Small intestine (tissue), 7 donors: ENCODE measurements around the gene ZNF219. TPM values are rescaled to one million over a fixed set of nuclear protein-coding genes. Genes with fewer than 3 reads are reported as not detected.

Experiments used
- DNase-seq, 2 donors: peaks; one replicate each; pipeline versions ENCODE4 v3.0.0 to v3.0.0-alpha.2; 2013
- FAIRE-seq: peaks from 2 replicates; lab custom pipeline; 2012; peaks lifted over from hg19 to GRCh38; lab: Jason Lieb, UNC
- H3K27ac ChIP-seq, 3 donors: one replicate each; pipeline ENCODE4 v1.5.1; 2013; ENCODE audit warnings: low read length in 2 of 3, mild to moderate bottlenecking in 2 of 3, control low read depth in 1 of 3, inconsistent platforms in 1 of 3, low read depth in 1 of 3, moderate library complexity in 1 of 3
- H3K27me3 ChIP-seq, 3 donors: one replicate each; pipeline ENCODE4 v1.6.1; 2013; ENCODE audit warnings: low read length in 3 of 3, inconsistent platforms in 1 of 3; ENCODE audit not compliant: control insufficient read depth in 3 of 3, insufficient read depth in 3 of 3
- H3K36me3 ChIP-seq, 3 donors: one replicate each; pipeline ENCODE4 v1.6.1; 2013; ENCODE audit warnings: low read length in 3 of 3, inconsistent platforms in 1 of 3, low read depth in 1 of 3, mild to moderate bottlenecking in 1 of 3, moderate library complexity in 1 of 3; ENCODE audit not compliant: control insufficient read depth in 3 of 3, insufficient read depth in 2 of 3
- H3K4me1 ChIP-seq, 3 donors: one replicate each; pipeline ENCODE4 v1.6.1; 2013; ENCODE audit warnings: low read length in 2 of 3, inconsistent platforms in 1 of 3, low read depth in 1 of 3, mild to moderate bottlenecking in 1 of 3, moderate library complexity in 1 of 3; ENCODE audit not compliant: control insufficient read depth in 3 of 3, insufficient read depth in 2 of 3
- H3K4me3 ChIP-seq, 3 donors: one replicate each; pipeline ENCODE4 v1.5.1; 2013; ENCODE audit warnings: low read length in 3 of 3, control low read depth in 1 of 3, inconsistent platforms in 1 of 3, low read depth in 1 of 3, mild to moderate bottlenecking in 1 of 3, moderate library complexity in 1 of 3
- H3K9me3 ChIP-seq, 2 donors: one replicate each; pipeline ENCODE4 v1.6.1; 2013; ENCODE audit warnings: low read depth in 1 of 2, low read length in 1 of 2; ENCODE audit not compliant: control insufficient read depth in 2 of 2, insufficient read depth in 1 of 2
- WGBS, 3 donors: extraction: QIAGEN DNeasy Blood & Tissue Kit; methylation state at CpG; one replicate each; pipeline ENCODE4 v1.1.7; 2013; 5-methylcytosine and 5-hydroxymethylcytosine counted together
- polyA plus RNA-seq, 4 donors: library from polyadenylated mRNA; stranded (reverse) in 3 of 4; unstranded in 1 of 4; fragments of 200-250 nt in 3 of 4; fragments of 120-200 nt in 1 of 4; gene quantifications; one replicate each; pipeline versions ENCODE4 v1.2.1 to v1.2.3, GENCODE V29; 2013
- donor health status: healthy with polysubstance abuse.
- donor health status: control.
- donor health status: control.
- donor health status: Bipolar disorder and iron deficiency.
- donor health status: healthy.

Gene ZNF219
- polyA plus RNA-seq, 4 donors: 42.4 to 69.8 (median 59.6) TPM

DNA sequence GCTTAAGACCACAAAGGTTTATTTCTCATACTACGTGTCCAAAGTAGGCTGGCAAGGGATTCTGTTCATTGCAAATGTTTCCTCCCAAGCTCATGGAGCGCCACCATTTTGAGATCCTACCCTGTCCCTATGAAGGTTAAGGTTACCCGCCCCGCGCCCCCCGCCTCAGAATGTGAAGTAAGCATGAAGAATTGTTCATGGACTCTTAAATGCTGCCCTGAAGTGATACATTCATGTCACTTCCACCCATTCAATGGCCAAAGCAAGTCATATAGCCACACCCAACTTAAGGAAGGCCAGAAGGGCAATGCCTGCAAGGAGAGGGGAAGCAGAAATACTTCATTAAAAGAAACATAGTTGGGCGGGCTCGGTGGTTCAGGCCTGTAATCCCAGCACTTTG is 6.6 kb upstream of the ZNF219 start:
- peaks cover 0 to 3% (median 0%) of the 10 kb centered on the region in 3 donors for H3K36me3 ChIP-seq
- DNase-seq (peak; percentile 15 to 55), FAIRE-seq (no peak)
- WGBS, 3 donors: 74 to 78% (median 77%) methylated on average over 8 of the region's 8 CpGs
- H3K4me3 ChIP-seq: no peak overlapping the region
- peak overlapping the region; percentile 98 to 99 (median 98) for H3K27ac ChIP-seq
- H3K4me1 ChIP-seq: peaks cover 4 to 65% (median 6%) of the 10 kb centered on the region in 3 donors
- no peaks in the 10 kb centered on the region for H3K27me3 ChIP-seq
- no peaks in the 10 kb centered on the region for H3K9me3 ChIP-seq

GRCh38 chr14:21104448-21105060 is 6.1 kb upstream of the ZNF219 start:
- DNase-seq: peak; percentile 89 to 94
- peak overlapping the region; percentile 98 to 99 (median 98) for H3K27ac ChIP-seq
- peaks cover 0 to 3% (median 0%) of the 10 kb centered on the region in 3 donors for H3K36me3 ChIP-seq
- WGBS, 3 donors: 3 to 6% (median 3%) methylated on average over 8 of the region's 8 CpGs
- H3K4me1 ChIP-seq: peaks cover 4 to 67% (median 6%) of the 10 kb centered on the region in 3 donors
- no peaks in the 10 kb centered on the region for H3K27me3 ChIP-seq
- FAIRE-seq: no peak
- no peaks in the 10 kb centered on the region for H3K9me3 ChIP-seq
- H3K4me3 ChIP-seq: peak overlapping the region; percentile 17 to 70 (median 63)

GRCh38 chr14:21103710-21104447 is 5.4 kb upstream of the ZNF219 start:
- H3K4me1 ChIP-seq: peaks cover 4 to 72% (median 6%) of the 10 kb centered on the region in 3 donors
- WGBS, 3 donors: 0% methylated on average over 55 to 62 of the region's 62 CpGs
- no peaks in the 10 kb centered on the region for H3K9me3 ChIP-seq
- peaks cover 0 to 3% (median 0%) of the 10 kb centered on the region in 3 donors for H3K36me3 ChIP-seq
- H3K27ac ChIP-seq: peak overlapping the region; percentile 98 to 99 (median 98)
- no peak for FAIRE-seq
- peak overlapping the region; percentile 17 to 70 (median 63) for H3K4me3 ChIP-seq
- DNase-seq: peak; percentile 98 to 99
- no peaks in the 10 kb centered on the region for H3K27me3 ChIP-seq

GRCh38 chr14:21103411-21103709 is 4.9 kb upstream of the ZNF219 start:
- Histone ChIP-seq H3K27me3 (no peaks in the 10 kb centered on the region), H3K9me3 (no peaks in the 10 kb centered on the region), H3K4me1 (peaks cover 4 to 72% (median 6%) of the 10 kb centered on the region in 3 donors), H3K4me3 (peak overlapping the region in 2 of 3 donors; percentile 63 to 70), H3K36me3 (peaks cover 0 to 3% (median 0%) of the 10 kb centered on the region in 3 donors), H3K27ac (peak overlapping the region; percentile 98 to 99 (median 98))
- DNase-seq (no peak), FAIRE-seq (no peak)
- 0% methylated on average over 9 of the region's 9 CpGs for WGBS, 3 donors

GRCh38 chr14:21102521-21103410 is 4.3 kb upstream of the ZNF219 start:
- peak; percentile 72 to 80 for DNase-seq
- peaks cover 4 to 72% (median 6%) of the 10 kb centered on the region in 3 donors for H3K4me1 ChIP-seq
- peak overlapping the region in 2 of 3 donors; percentile 63 to 70 for H3K4me3 ChIP-seq
- FAIRE-seq: no peak
- H3K27ac ChIP-seq: peak overlapping the region; percentile 98 to 99 (median 98)
- H3K27me3 ChIP-seq: no peaks in the 10 kb centered on the region
- no peaks in the 10 kb centered on the region for H3K9me3 ChIP-seq
- H3K36me3 ChIP-seq: peaks cover 0 to 3% (median 0%) of the 10 kb centered on the region in 3 donors
- 6 to 17% (median 17%) methylated on average over 9 of the region's 9 CpGs for WGBS, 3 donors

DNA sequence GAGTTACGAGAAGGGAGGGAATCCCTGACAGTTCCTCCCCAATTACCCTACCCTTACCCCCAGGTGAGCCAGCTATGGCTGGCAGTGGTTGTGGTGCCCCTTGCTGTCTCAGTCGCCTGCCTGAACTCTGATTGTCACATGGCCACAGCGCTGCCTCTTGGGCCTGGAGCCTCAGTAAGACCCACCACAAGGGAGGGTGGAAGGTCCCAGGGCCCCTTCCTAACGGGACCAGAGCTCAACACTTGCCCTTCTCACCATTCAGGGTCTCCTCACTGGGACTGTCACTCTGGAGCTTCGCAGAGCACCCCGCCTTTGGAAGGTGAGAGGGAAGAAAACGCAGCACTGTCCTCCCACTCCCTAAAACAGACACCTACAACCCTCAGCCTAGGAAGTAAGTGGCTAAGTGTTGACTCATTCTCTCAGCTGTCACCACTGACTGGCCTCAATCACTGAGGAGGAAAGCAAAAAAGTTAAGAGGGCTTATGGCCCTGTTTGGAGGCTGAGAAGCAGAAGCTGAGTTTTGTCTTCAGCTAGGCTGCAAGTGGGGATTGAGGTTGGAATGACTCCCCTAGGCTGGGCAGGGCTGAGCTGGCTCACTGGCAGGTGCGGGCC is 3.5 kb upstream of the ZNF219 start:
- Histone ChIP-seq H3K27me3 (no peaks in the 10 kb centered on the region), H3K9me3 (no peaks in the 10 kb centered on the region), H3K27ac (peak overlapping the region; percentile 98 to 99 (median 98)), H3K36me3 (peaks cover 0 to 3% (median 0%) of the 10 kb centered on the region in 3 donors), H3K4me1 (peaks cover 4 to 71% (median 6%) of the 10 kb centered on the region in 3 donors), H3K4me3 (peak overlapping the region in 2 of 3 donors; percentile 63 to 70)
- 41 to 67% (median 48%) methylated on average over 8 of the region's 8 CpGs for WGBS, 3 donors
- DNase-seq: peak; percentile 36 to 51
- FAIRE-seq: no peak

DNA sequence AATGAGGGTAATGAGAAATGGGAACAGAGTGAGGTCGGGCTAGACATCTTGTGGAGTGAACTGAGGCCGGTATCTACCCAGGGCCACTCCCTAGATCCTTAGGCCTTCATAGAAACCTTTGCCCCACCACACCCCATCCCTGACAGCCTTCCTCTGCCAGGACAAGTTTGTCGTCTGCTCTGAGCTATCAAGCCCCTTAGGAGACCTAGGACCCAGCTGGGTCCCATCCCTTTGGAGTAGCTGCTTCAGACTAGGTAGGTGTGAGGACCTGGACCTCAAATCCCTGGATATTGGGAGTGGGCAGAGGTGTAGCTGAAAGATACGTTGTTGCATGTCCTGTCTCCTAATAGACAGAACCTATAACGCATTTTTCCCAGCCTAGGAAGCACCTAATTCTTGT is 2.5 kb upstream of the ZNF219 start, which contains the start of gene TMEM253:
Gene TMEM253, plus strand, starts transcription at position 136 of the 400 bp plus-strand sequence. CDS start 278 bp downstream, outside the sequence.
- Histone ChIP-seq H3K36me3 (peaks cover 0 to 3% (median 0%) of the 10 kb centered on the region in 3 donors), H3K27me3 (no peaks in the 10 kb centered on the region), H3K9me3 (no peaks in the 10 kb centered on the region), H3K27ac (peak within 1 kb of the TSS; percentile 98 to 99 (median 98)), H3K4me1 (peaks cover 4 to 70% (median 6%) of the 10 kb centered on the region in 3 donors), H3K4me3 (peak within 1 kb of the TSS in 2 of 3 donors; percentile 40 to 84)
- 22 to 53% (median 34%) methylated on average over 5 of the region's 5 CpGs for WGBS, 3 donors
- DNase-seq (peak; percentile 90 to 95), FAIRE-seq (no peak)
